Measurements from ENCODE around the gene ARL5C. TPM values are rescaled to one million over a fixed set of nuclear protein-coding genes. Genes with fewer than 3 reads are reported as not detected.

ARL5C gene
- total RNA-seq, 1 experiment from 2014 or later: not detected

GRCh38 chr17:39113871-39114270 lies 52.1 kb downstream of the ARL5C start:
- no peak overlapping the region for H3K4me3 ChIP-seq (ENCODE audit: low read length)
- no peaks in the 10 kb centered on the region; the same call in 1 of the 2 replicates for H3K9me2 ChIP-seq (replicated peaks; ENCODE audit: insufficient read depth, low read length)
- H3K9ac ChIP-seq (ENCODE audit: low read length): no peak overlapping the region

GRCh38 chr17:39110435-39111136 lies 55.4 kb downstream of the ARL5C start:
- no peaks in the 10 kb centered on the region for H4K20me1 ChIP-seq (ENCODE audit: insufficient read depth, low read depth, low read length)

More at GRCh38 chr17:39113871-39114270, 52.1 kb downstream of the ARL5C start:
- Histone ChIP-seq H3K4me1 (ENCODE audit: low read length) (peaks cover 15% of the 10 kb centered on the region), H3K79me2 (ENCODE audit: low read length) (no peaks in the 10 kb centered on the region), H3K4me2 (ENCODE audit: low read depth, low read length, poor library complexity, severe bottlenecking) (no peak overlapping the region), H3K36me3 (ENCODE audit: insufficient read depth, low read length) (no peaks in the 10 kb centered on the region), H3K27me3 (ENCODE audit: low read length) (no peaks in the 10 kb centered on the region), H3K27ac (ENCODE audit: low read length) (no peak overlapping the region), H4K20me1 (ENCODE audit: insufficient read depth, low read depth, low read length) (no peaks in the 10 kb centered on the region), H3K9me3 (ENCODE audit: low read length) (no peaks in the 10 kb centered on the region), H2AFZ (ENCODE audit: low read length) (no peak overlapping the region)
- no peak for DNase-seq

GRCh38 chr17:39108461-39109375 lies 57.2 kb downstream of the ARL5C start:
- Histone ChIP-seq H2AFZ (ENCODE audit: low read length) (no peak overlapping the region), H3K79me2 (ENCODE audit: low read length) (no peaks in the 10 kb centered on the region), H3K27me3 (ENCODE audit: low read length) (no peaks in the 10 kb centered on the region), H3K36me3 (ENCODE audit: insufficient read depth, low read length) (no peaks in the 10 kb centered on the region), H3K4me1 (ENCODE audit: low read length) (no peaks in the 10 kb centered on the region), H3K4me3 (ENCODE audit: low read length) (no peak overlapping the region), H4K20me1 (ENCODE audit: insufficient read depth, low read depth, low read length) (no peaks in the 10 kb centered on the region), H3K9ac (ENCODE audit: low read length) (no peak overlapping the region), H3K4me2 (ENCODE audit: low read depth, low read length, poor library complexity, severe bottlenecking) (no peak overlapping the region), H3K9me2 (replicated peaks; ENCODE audit: insufficient read depth, low read length) (no peaks in the 10 kb centered on the region), H3K9me3 (ENCODE audit: low read length) (no peaks in the 10 kb centered on the region), H3K27ac (ENCODE audit: low read length) (no peak overlapping the region)
- DNase-seq: no peak

More at GRCh38 chr17:39110435-39111136, 55.4 kb downstream of the ARL5C start:
- Histone ChIP-seq H2AFZ (ENCODE audit: low read length) (no peak overlapping the region), H3K79me2 (ENCODE audit: low read length) (no peaks in the 10 kb centered on the region), H3K9ac (ENCODE audit: low read length) (no peak overlapping the region), H3K27me3 (ENCODE audit: low read length) (no peaks in the 10 kb centered on the region), H3K27ac (ENCODE audit: low read length) (no peak overlapping the region), H3K4me2 (ENCODE audit: low read depth, low read length, poor library complexity, severe bottlenecking) (no peak overlapping the region), H3K36me3 (ENCODE audit: insufficient read depth, low read length) (no peaks in the 10 kb centered on the region), H3K4me1 (ENCODE audit: low read length) (no peaks in the 10 kb centered on the region), H3K9me2 (replicated peaks; ENCODE audit: insufficient read depth, low read length) (no peaks in the 10 kb centered on the region), H3K4me3 (ENCODE audit: low read length) (no peak overlapping the region), H3K9me3 (ENCODE audit: low read length) (no peaks in the 10 kb centered on the region)
- DNase-seq: no peak

GRCh38 chr17:39107973-39108372 lies 58.0 kb downstream of the ARL5C start:
- Histone ChIP-seq H3K79me2 (ENCODE audit: low read length) (no peaks in the 10 kb centered on the region), H3K27ac (ENCODE audit: low read length) (no peak overlapping the region), H3K9me3 (ENCODE audit: low read length) (no peaks in the 10 kb centered on the region), H3K9ac (ENCODE audit: low read length) (no peak overlapping the region), H3K27me3 (ENCODE audit: low read length) (no peaks in the 10 kb centered on the region), H2AFZ (ENCODE audit: low read length) (no peak overlapping the region), H3K9me2 (replicated peaks; ENCODE audit: insufficient read depth, low read length) (no peaks in the 10 kb centered on the region), H3K4me3 (ENCODE audit: low read length) (no peak overlapping the region), H3K36me3 (ENCODE audit: insufficient read depth, low read length) (no peaks in the 10 kb centered on the region), H3K4me2 (ENCODE audit: low read depth, low read length, poor library complexity, severe bottlenecking) (no peak overlapping the region), H4K20me1 (ENCODE audit: insufficient read depth, low read depth, low read length) (no peaks in the 10 kb centered on the region), H3K4me1 (ENCODE audit: low read length) (no peaks in the 10 kb centered on the region)
- no peak for DNase-seq

GRCh38 chr17:39107155-39107554 lies 58.8 kb downstream of the ARL5C start:
- Histone ChIP-seq H3K4me1 (ENCODE audit: low read length) (peaks cover 7% of the 10 kb centered on the region), H3K4me2 (ENCODE audit: low read depth, low read length, poor library complexity, severe bottlenecking) (no peak overlapping the region), H2AFZ (ENCODE audit: low read length) (no peak overlapping the region), H3K79me2 (ENCODE audit: low read length) (no peaks in the 10 kb centered on the region), H3K27ac (ENCODE audit: low read length) (no peak overlapping the region), H3K36me3 (ENCODE audit: insufficient read depth, low read length) (no peaks in the 10 kb centered on the region), H3K9me3 (ENCODE audit: low read length) (no peaks in the 10 kb centered on the region), H4K20me1 (ENCODE audit: insufficient read depth, low read depth, low read length) (no peaks in the 10 kb centered on the region), H3K9me2 (replicated peaks; ENCODE audit: insufficient read depth, low read length) (no peaks in the 10 kb centered on the region), H3K4me3 (ENCODE audit: low read length) (no peak overlapping the region), H3K9ac (ENCODE audit: low read length) (no peak overlapping the region), H3K27me3 (ENCODE audit: low read length) (no peaks in the 10 kb centered on the region)
- DNase-seq: no peak

Other genes with a start within 250 kb of the ARL5C start
- not detected in 2 replicates for gene FBXO47, start 198.8 kb downstream of the ARL5C start, total RNA-seq (2014; rRNA removed; shearing (Covaris generic); ENCODE audit: low replicate concordance)
- gene PLXDC1, start 14.5 kb downstream of the ARL5C start, total RNA-seq (2014; rRNA removed; shearing (Covaris generic); ENCODE audit: low replicate concordance): not detected in 2 replicates
- gene CACNB1, start 31.5 kb upstream of the ARL5C start, total RNA-seq (2014; rRNA removed; shearing (Covaris generic); ENCODE audit: low replicate concordance): 9.1 and 13.6 TPM in 2 replicates
- 2,922 and 4,663 TPM in 2 replicates for gene RPL19, start 34.1 kb upstream of the ARL5C start, total RNA-seq (2014; rRNA removed; shearing (Covaris generic); ENCODE audit: low replicate concordance)
- not detected in 2 replicates for gene STAC2, start 59.8 kb upstream of the ARL5C start, total RNA-seq (2014; rRNA removed; shearing (Covaris generic); ENCODE audit: low replicate concordance)
- 14.3 and 27.0 TPM in 2 replicates for gene FBXL20, start 235.5 kb upstream of the ARL5C start, total RNA-seq (2014; rRNA removed; shearing (Covaris generic); ENCODE audit: low replicate concordance)